ENCODE data around the gene CTDSPL.

Gene CTDSPL

DNA sequence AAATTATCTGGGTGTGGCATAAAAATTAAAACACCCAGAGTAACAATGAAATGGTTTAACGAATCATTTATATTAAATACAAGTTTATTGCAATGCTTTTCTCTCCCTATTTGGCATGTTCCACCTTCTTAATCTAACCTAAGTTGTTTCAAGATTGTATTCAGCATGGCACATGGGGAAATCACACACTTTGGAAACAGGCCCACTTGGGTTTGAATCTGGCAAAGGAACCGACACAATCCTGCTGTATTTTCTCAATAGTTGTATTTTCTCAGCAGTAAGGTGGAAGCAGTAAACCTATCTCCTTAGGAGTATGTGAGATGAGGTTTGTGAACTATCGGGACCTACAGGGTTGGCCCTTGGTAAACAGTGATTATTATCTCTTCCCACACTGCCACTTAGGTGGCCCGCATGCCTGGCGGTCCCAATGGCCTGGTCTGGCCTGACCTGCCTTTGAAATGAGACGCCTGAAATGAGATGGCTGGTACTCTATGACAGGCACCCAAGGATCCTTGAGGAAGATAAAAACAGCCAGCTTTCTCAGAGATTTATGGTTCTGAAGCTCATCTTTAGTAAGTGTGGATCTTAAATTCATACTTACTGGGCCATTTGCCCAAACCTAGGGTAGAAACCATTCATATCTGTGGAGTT, 83.6 kb downstream of the CTDSPL start:
- Mint-ChIP-seq H3K9me3 (no peaks in the 10 kb centered on the region), H3K36me3 (ENCODE audit: low read depth) (no peaks in the 10 kb centered on the region)

DNA sequence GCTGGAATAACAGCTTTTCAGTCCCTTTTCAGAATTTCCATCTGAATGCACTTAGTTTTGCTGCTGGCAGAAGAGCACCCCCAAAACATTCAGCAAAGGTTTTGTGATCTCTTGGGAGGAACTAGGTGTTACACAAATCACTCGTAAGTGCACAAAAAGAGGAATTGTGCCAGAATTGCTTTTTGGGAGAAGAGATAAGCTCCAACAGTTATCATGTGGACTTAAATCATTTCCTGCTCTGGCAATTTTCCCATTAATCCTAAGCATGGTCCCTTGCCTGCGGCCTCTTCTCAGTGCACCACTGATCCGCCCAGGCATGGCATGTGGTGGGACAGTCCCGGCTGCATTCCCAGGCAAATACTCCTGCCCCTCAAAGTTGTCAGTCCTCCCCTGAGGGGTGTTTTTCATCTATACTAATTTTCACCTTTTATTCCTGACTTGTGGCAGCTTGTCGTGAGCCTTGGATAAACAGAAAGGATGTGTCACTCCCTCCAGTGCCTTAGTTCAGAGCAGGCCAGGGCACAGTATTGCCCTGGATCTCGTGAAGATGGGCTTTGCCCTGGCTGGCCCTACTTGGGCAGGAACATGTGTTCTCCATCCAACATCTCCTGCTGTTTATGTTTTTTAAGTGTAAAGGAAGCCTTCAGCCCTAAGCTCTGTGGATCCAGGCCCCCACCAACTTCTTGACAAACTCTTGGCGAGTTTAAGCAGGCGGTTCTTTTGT, 84.3 kb downstream of the CTDSPL start:
- Mint-ChIP-seq H3K27ac (no peak overlapping the region), H3K9me3 (no peaks in the 10 kb centered on the region), H3K36me3 (ENCODE audit: low read depth) (no peaks in the 10 kb centered on the region), H3K4me1 (ENCODE audit: low read depth) (no peaks in the 10 kb centered on the region), H3K4me3 (no peak overlapping the region), H3K27me3 (no peaks in the 10 kb centered on the region)

More for the DNA sequence above, 83.6 kb downstream of the CTDSPL start:
- H3K4me1 Mint-ChIP-seq (ENCODE audit: low read depth) = no peaks in the 10 kb centered on the region
- no peak overlapping the region for H3K27ac Mint-ChIP-seq
- no peak overlapping the region for H3K4me3 Mint-ChIP-seq
- H3K27me3 Mint-ChIP-seq = no peaks in the 10 kb centered on the region

DNA sequence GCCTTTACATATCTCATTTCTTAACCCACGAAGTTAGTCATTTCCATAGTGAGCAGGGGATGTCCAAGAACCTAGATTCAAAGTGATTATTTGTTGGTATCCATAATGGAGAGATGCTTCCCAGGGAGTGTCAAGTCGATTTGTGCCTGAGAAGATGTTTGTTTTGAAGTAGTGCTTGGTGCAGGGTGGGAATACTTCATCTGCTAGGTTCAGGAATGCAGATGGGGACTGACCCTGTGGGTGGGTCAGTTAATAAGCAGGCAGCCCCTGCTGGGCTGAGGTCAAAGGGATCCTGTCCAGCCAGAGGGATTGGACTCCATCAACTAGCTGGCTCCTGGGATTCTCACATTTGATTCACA, 84.8 kb downstream of the CTDSPL start:
- H3K27me3 Mint-ChIP-seq = no peaks in the 10 kb centered on the region
- no peaks in the 10 kb centered on the region for H3K36me3 Mint-ChIP-seq (ENCODE audit: low read depth)
- no peaks in the 10 kb centered on the region for H3K9me3 Mint-ChIP-seq
- H3K27ac Mint-ChIP-seq = no peak overlapping the region
- no peaks in the 10 kb centered on the region for H3K4me1 Mint-ChIP-seq (ENCODE audit: low read depth)
- no peak overlapping the region for H3K4me3 Mint-ChIP-seq

DNA sequence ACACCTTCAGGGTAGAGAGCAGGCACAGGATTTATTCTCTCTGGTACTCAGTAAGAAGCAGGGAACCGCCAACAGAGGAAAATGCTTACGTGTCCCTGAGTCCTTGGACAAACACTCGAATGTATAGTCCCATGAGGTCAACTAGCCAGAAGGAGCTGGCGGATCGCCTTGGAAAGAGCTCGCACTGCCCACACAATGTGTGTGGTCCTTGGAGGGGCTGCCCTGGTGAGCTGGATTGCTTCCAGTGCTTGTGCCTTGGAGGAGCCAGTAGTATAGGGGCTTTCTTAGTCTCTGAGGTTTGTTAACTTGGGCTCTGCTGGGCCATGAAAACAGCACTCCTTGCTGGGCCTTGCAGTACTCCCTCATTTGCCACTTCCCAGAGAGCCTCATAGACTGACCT, 88.2 kb downstream of the CTDSPL start:
- Mint-ChIP-seq H3K4me3 (no peak overlapping the region), H3K36me3 (ENCODE audit: low read depth) (no peaks in the 10 kb centered on the region), H3K27me3 (no peaks in the 10 kb centered on the region), H3K4me1 (ENCODE audit: low read depth) (no peaks in the 10 kb centered on the region), H3K9me3 (no peaks in the 10 kb centered on the region), H3K27ac (no peak overlapping the region)

DNA sequence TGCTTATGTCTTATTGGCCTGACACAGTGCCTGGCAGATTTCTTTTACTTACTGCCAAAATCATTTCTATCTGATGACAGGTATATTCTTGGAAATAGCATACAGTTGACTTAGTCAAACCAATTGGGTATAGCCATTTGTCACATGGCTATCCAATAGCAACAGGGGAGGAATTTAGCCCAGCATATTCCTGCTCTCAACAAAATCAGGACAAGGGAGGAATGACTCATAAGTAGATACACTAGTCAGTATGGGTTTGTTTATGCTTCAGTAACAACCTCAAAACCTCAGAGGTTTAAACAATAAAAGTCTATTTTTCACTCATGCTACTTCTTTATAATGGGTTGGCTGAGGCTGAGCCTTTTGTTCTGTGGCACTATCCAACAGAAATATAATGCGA, 90.9 kb downstream of the CTDSPL start:
- peaks cover 19% of the 10 kb centered on the region for H3K4me1 Mint-ChIP-seq (ENCODE audit: low read depth)
- no peak overlapping the region for H3K27ac Mint-ChIP-seq
- no peaks in the 10 kb centered on the region for H3K36me3 Mint-ChIP-seq (ENCODE audit: low read depth)
- H3K4me3 Mint-ChIP-seq = no peak overlapping the region
- no peaks in the 10 kb centered on the region for H3K27me3 Mint-ChIP-seq
- H3K9me3 Mint-ChIP-seq = no peaks in the 10 kb centered on the region

DNA sequence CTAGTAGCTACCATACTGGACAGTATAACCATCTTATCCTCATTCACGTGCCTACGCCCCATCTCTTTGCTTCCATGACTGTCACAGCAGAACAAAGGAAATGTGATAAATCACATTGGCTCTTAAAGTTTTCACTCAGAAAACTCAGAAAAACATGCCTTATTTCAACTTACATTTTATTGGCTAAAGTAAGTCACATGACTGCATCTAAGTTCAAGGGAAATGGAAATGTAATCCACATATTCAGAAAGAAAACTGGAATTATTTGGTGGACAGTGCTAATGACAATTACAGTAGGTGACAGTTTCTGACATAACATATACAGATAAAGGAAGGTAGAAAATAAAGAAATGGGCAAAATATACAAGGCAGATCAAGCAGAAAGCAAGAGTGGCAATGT, 91.5 kb downstream of the CTDSPL start:
- Mint-ChIP-seq H3K36me3 (ENCODE audit: low read depth) (no peaks in the 10 kb centered on the region), H3K4me1 (ENCODE audit: low read depth) (peaks cover 24% of the 10 kb centered on the region), H3K4me3 (no peak overlapping the region), H3K27me3 (no peaks in the 10 kb centered on the region), H3K27ac (no peak overlapping the region), H3K9me3 (no peaks in the 10 kb centered on the region)

DNA sequence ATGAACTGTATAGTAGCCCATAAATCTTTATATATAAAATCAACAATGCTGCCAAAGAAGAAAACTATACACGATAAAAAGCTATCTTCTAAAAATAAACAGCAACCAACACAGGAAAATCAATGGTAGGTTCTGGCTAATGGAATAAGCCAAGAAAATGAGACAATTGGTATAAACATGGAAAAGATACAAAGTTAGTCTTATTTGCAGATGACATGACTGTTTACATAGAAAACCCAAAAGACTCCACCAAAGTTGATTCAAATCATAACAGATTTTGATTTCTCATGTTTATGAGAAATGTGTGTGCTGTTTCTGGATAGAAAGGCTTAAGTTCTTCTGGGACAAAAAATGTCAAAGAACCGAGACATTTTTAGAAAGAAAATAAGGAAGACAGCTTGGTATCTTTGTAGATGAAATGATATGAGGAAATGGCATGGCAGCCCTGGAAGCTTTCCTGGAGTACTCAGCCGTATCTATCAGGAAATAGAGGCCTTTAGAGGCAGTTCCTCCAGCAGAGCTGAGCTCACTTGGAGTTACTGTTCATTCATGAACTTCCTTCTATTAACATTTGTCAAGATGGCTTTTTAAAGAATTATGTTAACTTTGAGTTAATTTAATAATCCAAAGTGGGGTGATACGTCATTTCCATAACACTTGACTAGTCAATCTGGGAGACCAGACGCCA, 92.2 kb downstream of the CTDSPL start:
- Mint-ChIP-seq H3K4me1 (ENCODE audit: low read depth) (peaks cover 24% of the 10 kb centered on the region), H3K27me3 (no peaks in the 10 kb centered on the region), H3K9me3 (no peaks in the 10 kb centered on the region), H3K36me3 (ENCODE audit: low read depth) (no peaks in the 10 kb centered on the region), H3K4me3 (no peak overlapping the region), H3K27ac (no peak overlapping the region)

DNA sequence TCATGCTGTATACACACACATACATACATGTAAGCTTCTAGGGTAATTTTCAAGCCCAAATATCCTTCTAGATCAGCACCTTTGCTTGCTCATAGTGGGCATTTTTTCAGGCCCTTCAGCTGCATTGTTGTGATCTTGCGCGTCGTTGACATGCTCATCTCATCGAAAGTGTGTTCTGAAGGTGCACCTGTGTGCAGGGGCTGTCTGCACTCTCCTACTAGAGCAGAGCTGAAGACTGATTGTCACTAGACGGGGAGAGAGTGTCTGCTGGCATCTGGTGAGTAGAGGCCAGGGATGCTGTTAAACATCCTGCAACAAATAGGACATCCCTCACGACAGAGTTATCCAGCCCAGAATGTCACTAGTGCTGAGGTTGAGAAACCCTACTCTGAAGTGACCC, 93.2 kb downstream of the CTDSPL start:
- no peaks in the 10 kb centered on the region for H3K9me3 Mint-ChIP-seq
- no peak overlapping the region for H3K27ac Mint-ChIP-seq
- no peaks in the 10 kb centered on the region for H3K36me3 Mint-ChIP-seq (ENCODE audit: low read depth)
- no peak overlapping the region for H3K4me3 Mint-ChIP-seq
- peaks cover 24% of the 10 kb centered on the region for H3K4me1 Mint-ChIP-seq (ENCODE audit: low read depth)
- no peaks in the 10 kb centered on the region for H3K27me3 Mint-ChIP-seq

DNA sequence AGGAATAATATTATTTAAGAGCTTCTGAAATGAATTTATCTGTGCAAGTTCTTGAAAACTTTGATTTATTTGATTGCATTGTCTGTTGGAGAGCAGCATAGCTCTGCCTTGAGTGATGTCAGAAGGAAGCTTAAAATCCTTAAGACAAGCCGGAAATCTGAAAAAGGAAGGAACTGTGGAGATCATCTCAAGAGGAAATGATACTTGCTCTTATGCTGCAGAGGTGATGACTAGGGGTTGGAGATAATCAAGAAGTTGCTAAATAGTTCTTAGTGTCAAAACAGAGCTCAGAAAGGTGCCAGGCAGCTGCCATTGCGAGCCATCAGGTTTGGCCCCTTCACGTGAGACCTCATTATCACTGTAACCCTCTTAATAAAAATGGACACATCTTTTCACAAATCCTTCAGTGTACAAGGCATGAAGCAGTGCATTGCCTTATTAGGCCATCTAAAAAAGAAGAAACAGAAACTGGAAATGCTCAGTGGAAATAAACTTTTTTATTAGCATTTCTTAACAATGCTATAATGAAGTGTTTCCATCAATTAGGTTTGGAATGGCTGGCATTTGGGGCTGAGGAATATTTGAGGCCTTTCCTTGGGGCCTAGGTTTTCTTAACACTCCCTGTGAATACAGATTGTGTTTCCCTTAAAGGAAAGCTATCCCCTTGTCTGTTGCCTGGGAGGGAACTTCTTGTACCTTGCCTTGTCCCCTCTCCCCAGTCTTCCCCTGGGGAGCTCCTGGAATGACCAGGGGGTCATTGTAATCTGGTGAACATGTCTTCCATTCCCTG, 94.4 kb downstream of the CTDSPL start:
- Mint-ChIP-seq H3K36me3 (ENCODE audit: low read depth) (no peaks in the 10 kb centered on the region), H3K27ac (peak overlapping the region; percentile 69), H3K9me3 (no peaks in the 10 kb centered on the region), H3K4me1 (ENCODE audit: low read depth) (peaks cover 24% of the 10 kb centered on the region), H3K27me3 (no peaks in the 10 kb centered on the region), H3K4me3 (no peak overlapping the region)

DNA sequence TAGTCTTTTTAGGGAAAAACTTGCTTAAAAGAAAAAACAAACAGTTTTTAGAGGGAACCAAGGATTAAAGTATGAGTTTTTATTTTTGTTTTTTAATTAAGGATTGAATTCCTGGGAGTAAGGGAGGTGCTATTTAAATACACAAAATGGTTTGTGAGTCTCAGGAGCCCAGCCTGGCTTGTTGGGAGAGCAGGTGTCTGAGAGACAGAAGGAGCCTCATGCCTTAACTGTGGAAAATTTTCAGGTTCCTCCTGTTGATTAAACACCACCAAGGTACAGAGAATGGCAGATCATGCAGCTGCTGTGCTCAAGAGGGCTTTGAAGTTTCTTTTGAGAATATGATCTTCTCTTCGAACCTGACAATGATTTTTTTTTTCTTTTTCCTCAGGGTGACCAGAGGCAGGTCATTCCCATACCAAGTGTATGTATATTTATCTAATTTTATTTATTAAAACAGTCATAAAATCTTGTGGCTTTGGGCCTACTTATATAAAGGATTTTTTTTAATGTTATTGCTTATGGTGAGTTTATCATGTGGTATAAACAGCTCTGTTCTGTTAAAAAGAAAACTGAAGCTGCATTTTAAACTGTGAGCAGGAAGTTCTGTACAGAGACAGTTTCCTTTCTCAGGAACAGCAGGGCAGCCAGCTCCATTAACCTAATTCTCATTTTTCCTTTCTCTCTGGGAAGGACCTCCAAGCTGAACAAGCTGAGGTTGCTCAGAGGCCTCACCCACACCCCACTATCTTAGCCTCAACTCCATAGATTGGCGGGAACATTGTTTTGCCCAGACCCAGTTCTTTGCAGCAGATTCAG, 95.3 kb downstream of the CTDSPL start:
- Mint-ChIP-seq H3K4me1 (ENCODE audit: low read depth) (peaks cover 24% of the 10 kb centered on the region), H3K9me3 (no peaks in the 10 kb centered on the region), H3K36me3 (ENCODE audit: low read depth) (no peaks in the 10 kb centered on the region), H3K27me3 (no peaks in the 10 kb centered on the region), H3K4me3 (no peak overlapping the region), H3K27ac (peak overlapping the region; percentile 69)

DNA sequence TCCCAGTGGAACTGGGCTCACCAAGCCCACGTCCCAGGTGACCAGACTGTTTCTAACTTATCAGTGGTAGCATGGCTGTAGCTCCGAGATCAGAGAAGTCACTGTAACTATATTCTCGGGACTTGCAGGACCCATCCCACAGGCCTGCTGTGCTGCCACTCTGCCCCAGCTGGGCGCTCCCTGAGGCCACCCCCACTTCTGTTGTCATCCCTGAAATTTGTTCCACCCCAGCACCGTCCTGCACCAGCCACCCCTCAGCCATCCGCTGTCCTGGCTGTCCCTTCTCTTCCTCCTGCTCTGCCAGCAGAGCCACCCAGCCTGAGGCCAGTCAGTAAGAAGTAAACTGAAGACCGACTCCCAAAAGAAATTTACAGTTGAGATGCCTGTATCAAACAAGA, 95.9 kb downstream of the CTDSPL start:
- Mint-ChIP-seq H3K36me3 (ENCODE audit: low read depth) (no peaks in the 10 kb centered on the region), H3K4me3 (no peak overlapping the region), H3K27me3 (no peaks in the 10 kb centered on the region)

DNA sequence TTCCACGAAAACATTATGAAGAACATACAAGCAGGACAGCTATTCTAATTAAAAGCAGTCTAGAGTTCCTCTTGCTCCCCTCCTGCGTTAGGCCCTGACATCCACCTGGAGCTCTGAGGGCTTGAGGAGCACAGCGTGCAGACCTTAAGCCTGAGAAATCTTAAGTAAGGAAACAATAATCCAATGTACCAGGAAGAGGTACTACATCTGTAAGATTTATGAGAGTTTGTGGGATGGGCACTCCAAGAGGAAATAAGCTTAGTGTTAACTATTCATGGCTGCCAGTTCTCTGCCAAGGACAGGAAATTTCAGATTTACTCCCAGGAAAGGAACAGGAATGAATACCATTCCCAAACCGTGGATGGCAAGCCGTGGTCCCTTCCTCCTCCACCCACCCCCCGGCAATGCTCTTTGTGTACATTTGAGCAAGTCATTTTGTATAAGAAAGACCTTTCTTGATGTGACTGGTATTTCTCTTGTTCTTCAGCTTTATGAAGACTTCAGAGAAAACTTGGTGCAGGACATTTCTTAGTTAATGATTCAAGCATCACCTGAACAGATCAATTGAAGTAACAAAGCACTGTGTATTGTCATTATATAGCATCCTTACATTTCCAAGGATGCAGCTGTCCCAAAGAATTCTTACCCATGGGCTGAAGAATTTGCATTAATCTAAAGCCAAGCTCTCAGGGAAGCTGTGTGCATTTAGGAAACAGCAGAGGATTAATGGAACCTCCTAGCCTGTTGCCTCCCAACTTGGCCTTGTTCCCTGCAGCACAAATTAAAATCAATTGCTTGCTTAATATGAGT, 100.1 kb downstream of the CTDSPL start:
- Mint-ChIP-seq H3K9me3 (no peaks in the 10 kb centered on the region), H3K27me3 (no peaks in the 10 kb centered on the region), H3K4me1 (ENCODE audit: low read depth) (peaks cover 12% of the 10 kb centered on the region), H3K4me3 (no peak overlapping the region), H3K36me3 (ENCODE audit: low read depth) (no peaks in the 10 kb centered on the region), H3K27ac (no peak overlapping the region)

More for the DNA sequence above, 95.9 kb downstream of the CTDSPL start:
- Mint-ChIP-seq H3K4me1 (ENCODE audit: low read depth) (peaks cover 24% of the 10 kb centered on the region), H3K9me3 (no peaks in the 10 kb centered on the region), H3K27ac (peak overlapping the region; percentile 24)

DNA sequence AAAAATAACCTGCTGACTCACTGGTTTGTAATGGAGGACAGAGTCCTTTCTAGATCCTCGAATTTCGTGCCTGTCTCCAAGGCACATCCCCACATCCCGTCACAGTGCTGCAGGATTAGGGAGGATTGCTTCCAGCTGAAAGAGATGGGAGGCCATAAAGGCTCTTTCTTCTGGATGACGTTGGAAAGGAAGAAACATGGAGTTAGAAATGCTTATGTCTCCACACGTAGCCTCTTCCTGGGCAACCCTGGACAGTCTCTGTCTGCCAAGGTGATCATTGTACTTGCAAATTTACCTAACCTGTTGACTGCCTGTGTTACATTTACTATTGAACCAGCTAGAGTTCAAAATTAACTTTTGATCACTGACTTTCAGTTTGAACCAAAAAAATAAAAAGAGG, 101.3 kb downstream of the CTDSPL start:
- no peaks in the 10 kb centered on the region for H3K27me3 Mint-ChIP-seq
- no peak overlapping the region for H3K4me3 Mint-ChIP-seq
- peaks cover under 1% of the 10 kb centered on the region for H3K4me1 Mint-ChIP-seq (ENCODE audit: low read depth)
- H3K36me3 Mint-ChIP-seq (ENCODE audit: low read depth) = no peaks in the 10 kb centered on the region
- H3K27ac Mint-ChIP-seq = no peak overlapping the region
- H3K9me3 Mint-ChIP-seq = no peaks in the 10 kb centered on the region

DNA sequence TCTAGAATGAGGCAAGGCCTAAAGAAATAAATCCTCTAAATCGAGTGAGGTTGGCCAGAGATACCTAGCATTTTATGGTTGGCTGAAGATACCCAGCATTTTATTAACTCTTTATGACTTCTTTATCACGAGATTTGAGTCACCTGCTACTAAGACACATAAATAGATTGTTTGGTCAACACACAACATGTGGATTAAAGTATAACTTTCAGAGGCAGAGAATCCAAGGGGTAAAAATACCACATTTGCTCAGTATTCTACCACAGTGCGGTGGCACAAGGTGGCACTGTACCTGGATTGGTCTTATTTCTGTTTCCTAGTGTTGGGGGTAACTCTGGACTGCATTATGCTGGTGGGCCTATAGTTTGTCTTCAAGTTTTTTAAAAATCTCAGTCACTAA, 102.0 kb downstream of the CTDSPL start:
- Mint-ChIP-seq H3K4me1 (ENCODE audit: low read depth) (no peaks in the 10 kb centered on the region), H3K27ac (no peak overlapping the region), H3K9me3 (no peaks in the 10 kb centered on the region), H3K36me3 (ENCODE audit: low read depth) (no peaks in the 10 kb centered on the region), H3K27me3 (no peaks in the 10 kb centered on the region), H3K4me3 (no peak overlapping the region)
